GM23338 (cell line): Measurements from ENCODE around the gene TTLL13. TPM values are rescaled to one million over a fixed set of nuclear protein-coding genes. Genes with fewer than 3 reads are reported as not detected.

Experiments
- ATAC-seq: fragments of 200-7000 bp; cut with Tn5 transposase; 3 replicates; pipeline ENCODE4 v1.9.1; 2020
- DNase-seq: peaks from one replicate; pipeline ENCODE4 v3.0.0-alpha.2; 2015; ENCODE audit warnings: low spot score
- H2AFZ ChIP-seq: fragments of 200-600 bp; sonication (generic); 2 replicates; pipeline ENCODE4 v1.8.0; 2016; ENCODE audit warnings: antibody characterized with exemption, mild to moderate bottlenecking, moderate library complexity
- H3F3A ChIP-seq: fragments of 200-600 bp; sonication (generic); replicated peaks from 2 replicates; pipeline ENCODE4 v1.8.0; 2017; ENCODE audit warnings: antibody characterized with exemption, mixed run types, low read depth
- H3K27ac ChIP-seq: fragments of 200-600 bp; sonication (generic); 2 replicates; pipeline ENCODE4 v1.6.1; 2016; ENCODE audit warnings: low read depth
- H3K27me3 ChIP-seq: fragments of 200-600 bp; sonication (generic); 2 replicates; pipeline ENCODE4 v1.8.0; 2016; ENCODE audit warnings: mild to moderate bottlenecking, mixed run types, moderate library complexity; ENCODE audit not compliant: insufficient read depth
- H3K36me3 ChIP-seq: fragments of 200-600 bp; sonication (generic); 2 replicates; pipeline ENCODE4 v1.8.0; 2016; ENCODE audit warnings: mild to moderate bottlenecking; ENCODE audit not compliant: insufficient read depth
- H3K4me1 ChIP-seq: fragments of 200-600 bp; sonication (generic); 2 replicates; pipeline ENCODE4 v1.8.0; 2016; ENCODE audit warnings: mild to moderate bottlenecking, moderate library complexity; ENCODE audit not compliant: insufficient read depth
- H3K4me2 ChIP-seq: fragments of 200-600 bp; sonication (generic); 2 replicates; pipeline ENCODE4 v1.7.1; 2017; ENCODE audit warnings: mixed run types
- H3K4me3 ChIP-seq: fragments of 200-600 bp; sonication (generic); 2 replicates; pipeline ENCODE4 v1.6.1; 2016; ENCODE audit warnings: mixed run types
- H3K79me2 ChIP-seq: fragments of 200-600 bp; sonication (generic); replicated peaks from 2 replicates; pipeline ENCODE4 v1.8.0; 2017; ENCODE audit warnings: mild to moderate bottlenecking; ENCODE audit not compliant: insufficient read depth
- H3K9me2 ChIP-seq: fragments of 200-600 bp; sonication (generic); 2 replicates; pipeline ENCODE4 v1.8.0; 2017; ENCODE audit not compliant: insufficient read depth
- H4K20me1 ChIP-seq: fragments of 200-600 bp; sonication (generic); replicated peaks from 2 replicates; pipeline ENCODE4 v1.8.0; 2017; ENCODE audit warnings: mild to moderate bottlenecking; ENCODE audit not compliant: insufficient read depth
- H3K27ac Mint-ChIP-seq: 2 replicates; pipeline ENCODE4 v1.8.0; 2020; ENCODE audit warnings: inconsistent platforms, mild to moderate bottlenecking, moderate library complexity, mixed read lengths
- H3K27me3 Mint-ChIP-seq: 3 replicates; pipeline ENCODE4 v1.8.0; 2022; ENCODE audit warnings: low read depth, mild to moderate bottlenecking, moderate library complexity, mixed read lengths, inconsistent platforms; ENCODE audit not compliant: insufficient read depth, poor library complexity
- H3K36me3 Mint-ChIP-seq: 3 replicates; pipeline ENCODE4 v1.8.0; 2021; ENCODE audit warnings: low read depth, mild to moderate bottlenecking, inconsistent platforms, moderate library complexity, mixed read lengths
- H3K4me1 Mint-ChIP-seq: 3 replicates; pipeline ENCODE4 v1.8.0; 2020; ENCODE audit warnings: mild to moderate bottlenecking, inconsistent platforms, mixed read lengths
- H3K4me3 Mint-ChIP-seq: 3 replicates; pipeline ENCODE4 v1.8.0; 2021; ENCODE audit warnings: moderate library complexity, mild to moderate bottlenecking, inconsistent platforms, mixed read lengths
- H3K9me3 Mint-ChIP-seq: 3 replicates; pipeline ENCODE4 v1.8.0; 2020; ENCODE audit warnings: moderate library complexity, mild to moderate bottlenecking, inconsistent platforms, mixed read lengths
- NANOG ChIP-seq: IDR thresholded peaks from 2 replicates; pipeline ENCODE4 v1.6.1; 2016; ENCODE audit warnings: antibody characterized with exemption, borderline replicate concordance
- REST ChIP-seq: IDR thresholded peaks from one replicate; pipeline ENCODE4 v1.6.1; 2018; ENCODE audit warnings: antibody characterized with exemption; ENCODE audit not compliant: unreplicated experiment
- polyA plus RNA-seq: library from polyadenylated mRNA; unstranded; fragments of >200 nt; fragmentation: Nextera tagmentation; extraction: Ambion mirVana; gene quantifications from 2 replicates; pipeline ENCODE4 v1.2.1, GENCODE V29; 2016
- total RNA-seq: library from RNA; depleted of rRNA; stranded (reverse); fragments of >200 nt; shearing (Covaris generic); gene quantifications from 2 replicates; pipeline ENCODE4 v1.2.3, GENCODE V29; 2014
- TF ChIP-seq, protein P1 (sequence below), 2 experiments: fragments of 200-600 bp in 1 of 2; sonication (generic) in 1 of 2; conservative IDR thresholded peaks; 2 replicates each; pipeline versions ENCODE4 v1.5.1 to v1.6.1; 2016 to 2017; ENCODE audit warnings: antibody characterized with exemption in 2 of 2, low read depth in 2 of 2, mild to moderate bottlenecking in 2 of 2, moderate library complexity in 1 of 2
- TF ChIP-seq, protein P2 (sequence below): IDR thresholded peaks from 2 replicates; pipeline ENCODE4 v1.6.1; 2016; ENCODE audit warnings: antibody characterized with exemption

Gene TTLL13
- total and polyA plus RNA-seq, 2 experiments from 2014 or later, result not detected

DNA sequence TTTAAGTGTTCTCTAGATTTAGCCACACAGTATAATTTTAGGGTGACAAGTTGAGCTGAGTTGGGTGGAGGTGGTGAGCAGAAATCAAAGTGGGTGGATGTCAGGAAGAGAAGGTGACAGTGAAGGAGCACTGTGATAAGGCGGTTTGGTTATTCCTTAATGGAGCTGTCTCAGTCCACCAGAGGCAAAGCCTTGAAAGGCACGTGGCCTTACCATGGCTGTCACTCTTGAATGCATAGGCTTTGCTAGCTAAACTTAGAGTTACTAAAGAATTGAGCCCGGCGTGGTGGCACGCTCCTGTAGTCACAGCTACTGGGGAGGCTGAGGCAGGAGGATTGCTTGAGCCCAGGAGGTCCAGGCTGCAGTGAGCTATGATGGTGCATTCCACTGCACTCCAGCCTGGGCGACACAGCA lies 560 bp upstream of the TTLL13 start:
- Mint-ChIP-seq H3K27me3 (peaks cover 8% of the 10 kb centered on the region), H3K36me3 (no peaks in the 10 kb centered on the region; the same call in 2 of the 3 replicates)
- H3K27ac ChIP-seq, result no peak overlapping the region

More for the DNA sequence above, 560 bp upstream of the TTLL13 start:
- H3K9me3 Mint-ChIP-seq, result no peaks in the 10 kb centered on the region
- no peak overlapping the region for H3K27ac Mint-ChIP-seq
- ATAC-seq, result no peak
- Histone ChIP-seq H3K4me1 (no peaks in the 10 kb centered on the region), H3K79me2 (no peaks in the 10 kb centered on the region), H3K9me2 (no peaks in the 10 kb centered on the region), H3F3A (0 out of 2 replicates have a peak, but pooled peaks cover 4% of the 10 kb centered on the region), H3K4me3 (peak overlapping the region; percentile 77), H3K4me2 (peak overlapping the region; percentile 89; the same call in 1 of the 2 replicates), H4K20me1 (no peaks in the 10 kb centered on the region), H3K36me3 (no peaks in the 10 kb centered on the region), H3K27me3 (no peaks in the 10 kb centered on the region; the same call in 1 of the 2 replicates), H2AFZ (no peak overlapping the region)
- H3K4me1 Mint-ChIP-seq, result peaks cover 3% of the 10 kb centered on the region; the same call in 2 of the 3 replicates
- TF ChIP-seq, protein P1, sequence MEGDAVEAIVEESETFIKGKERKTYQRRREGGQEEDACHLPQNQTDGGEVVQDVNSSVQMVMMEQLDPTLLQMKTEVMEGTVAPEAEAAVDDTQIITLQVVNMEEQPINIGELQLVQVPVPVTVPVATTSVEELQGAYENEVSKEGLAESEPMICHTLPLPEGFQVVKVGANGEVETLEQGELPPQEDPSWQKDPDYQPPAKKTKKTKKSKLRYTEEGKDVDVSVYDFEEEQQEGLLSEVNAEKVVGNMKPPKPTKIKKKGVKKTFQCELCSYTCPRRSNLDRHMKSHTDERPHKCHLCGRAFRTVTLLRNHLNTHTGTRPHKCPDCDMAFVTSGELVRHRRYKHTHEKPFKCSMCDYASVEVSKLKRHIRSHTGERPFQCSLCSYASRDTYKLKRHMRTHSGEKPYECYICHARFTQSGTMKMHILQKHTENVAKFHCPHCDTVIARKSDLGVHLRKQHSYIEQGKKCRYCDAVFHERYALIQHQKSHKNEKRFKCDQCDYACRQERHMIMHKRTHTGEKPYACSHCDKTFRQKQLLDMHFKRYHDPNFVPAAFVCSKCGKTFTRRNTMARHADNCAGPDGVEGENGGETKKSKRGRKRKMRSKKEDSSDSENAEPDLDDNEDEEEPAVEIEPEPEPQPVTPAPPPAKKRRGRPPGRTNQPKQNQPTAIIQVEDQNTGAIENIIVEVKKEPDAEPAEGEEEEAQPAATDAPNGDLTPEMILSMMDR (conservative IDR thresholded peaks at IDR 0.05; ENCODE audit: low read depth in 2 of 2), result no peak
- no peak for TF ChIP-seq NANOG
- TF ChIP-seq REST, result no peak
- TF ChIP-seq, protein P2, sequence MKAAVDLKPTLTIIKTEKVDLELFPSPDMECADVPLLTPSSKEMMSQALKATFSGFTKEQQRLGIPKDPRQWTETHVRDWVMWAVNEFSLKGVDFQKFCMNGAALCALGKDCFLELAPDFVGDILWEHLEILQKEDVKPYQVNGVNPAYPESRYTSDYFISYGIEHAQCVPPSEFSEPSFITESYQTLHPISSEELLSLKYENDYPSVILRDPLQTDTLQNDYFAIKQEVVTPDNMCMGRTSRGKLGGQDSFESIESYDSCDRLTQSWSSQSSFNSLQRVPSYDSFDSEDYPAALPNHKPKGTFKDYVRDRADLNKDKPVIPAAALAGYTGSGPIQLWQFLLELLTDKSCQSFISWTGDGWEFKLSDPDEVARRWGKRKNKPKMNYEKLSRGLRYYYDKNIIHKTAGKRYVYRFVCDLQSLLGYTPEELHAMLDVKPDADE, result no peak
- peak; percentile 21 for DNase-seq
- peak overlapping the region; percentile 73 for H3K4me3 Mint-ChIP-seq
